Caco-2 (cell line): ENCODE data around the gene PPA1. TPM values are rescaled to one million over a fixed set of nuclear protein-coding genes. Genes with fewer than 3 reads are reported as not detected.

Experiments
- BruUV-seq: library from RNA; stranded (reverse); fragments of 400-500 nt; replicated peaks from 2 replicates; lab custom pipeline; 2021; lab: Mats Ljungman, UMichigan
- CTCF ChIA-PET: fragments of 300-600 bp; sonication (Branson Sonifier 250); formaldehyde crosslinking; loops from one replicate; lab custom pipeline; 2022; ENCODE audit warnings: antibody characterized with exemption; lab: Charles Lee
- POLR2A ChIA-PET: fragments of 300-600 bp; sonication (Branson Sonifier 250); formaldehyde crosslinking; loops from one replicate; lab custom pipeline; 2022; ENCODE audit warnings: antibody characterized with exemption; lab: Charles Lee
- DNase-seq, 2 experiments: peaks; one replicate each; pipeline versions ENCODE4 v3.0.0 to v3.0.0-alpha.2; 2020 to 2022
- H3K27me3 ChIP-seq: replicated peaks from 2 replicates; pipeline ENCODE4 v1.6.0; 2011; ENCODE audit warnings: low read length; ENCODE audit not compliant: control insufficient read depth, insufficient read depth
- H3K36me3 ChIP-seq: 2 replicates; pipeline ENCODE4 v1.5.1; 2011; ENCODE audit warnings: low read length; ENCODE audit not compliant: control insufficient read depth, insufficient read depth
- H3K4me1 ChIP-seq: fragments of 250-450 bp; sonication (Bioruptor Pico); 2 replicates; pipeline ENCODE4 v1.5.1; 2020; ENCODE audit warnings: mild to moderate bottlenecking
- H3K4me3 ChIP-seq: 2 replicates; pipeline ENCODE4 v1.5.1; 2011; ENCODE audit warnings: low read depth, mild to moderate bottlenecking, control low read depth, low read length
- H3K9me3 ChIP-seq: fragments of 250-450 bp; sonication (Bioruptor Pico); 2 replicates; pipeline ENCODE4 v1.5.1; 2020; ENCODE audit warnings: mild to moderate bottlenecking, moderate library complexity
- H3K27ac Mint-ChIP-seq: one replicate; pipeline ENCODE4 v1.8.0; 2022; ENCODE audit warnings: mixed read lengths; ENCODE audit not compliant: unreplicated experiment
- H3K27me3 Mint-ChIP-seq: one replicate; pipeline ENCODE4 v1.8.0; 2022; ENCODE audit warnings: mixed read lengths; ENCODE audit not compliant: insufficient read depth, unreplicated experiment
- H3K36me3 Mint-ChIP-seq: one replicate; pipeline ENCODE4 v1.8.0; 2022; ENCODE audit warnings: mild to moderate bottlenecking, mixed read lengths; ENCODE audit not compliant: insufficient read depth, unreplicated experiment
- H3K4me1 Mint-ChIP-seq: one replicate; pipeline ENCODE4 v1.8.0; 2022; ENCODE audit warnings: low read depth, mixed read lengths; ENCODE audit not compliant: unreplicated experiment
- H3K4me3 Mint-ChIP-seq: one replicate; pipeline ENCODE4 v1.8.0; 2022; ENCODE audit warnings: mild to moderate bottlenecking, moderate library complexity, mixed read lengths; ENCODE audit not compliant: unreplicated experiment
- H3K9me3 Mint-ChIP-seq: one replicate; pipeline ENCODE4 v1.8.0; 2022; ENCODE audit warnings: mixed read lengths; ENCODE audit not compliant: unreplicated experiment
- CTCF ChIP-seq, 2 experiments: fragments of 200-600 bp in 1 of 2; IDR thresholded peaks; 1 replicate in 1 of 2; 2 replicates in 1 of 2; pipeline versions ENCODE4 v1.5.1 to v1.8.0; 2011 to 2022; ENCODE audit warnings: antibody characterized with exemption in 1 of 2, control low read depth in 1 of 2, inconsistent platforms in 1 of 2, low read depth in 1 of 2, low read length in 1 of 2, mild to moderate bottlenecking in 1 of 2, moderate library complexity in 1 of 2; ENCODE audit not compliant: insufficient read depth in 1 of 2, severe bottlenecking in 1 of 2, unreplicated experiment in 1 of 2
- intact Hi-C: fragments of 100-400 bp; cut with micrococcal nuclease; formaldehyde crosslinking; loops from one replicate; pipeline ENCODE4 v1.10.0; 2022; ENCODE audit not compliant: unreplicated experiment
- total RNA-seq: library from RNA; stranded (reverse); gene quantifications from 2 replicates; pipeline ENCODE4 v1.2.3, GENCODE V29; 2022

Gene PPA1
- total RNA-seq, 1 experiment from 2014 or later, result 350 TPM

- no peak overlapping the region for H3K4me3 ChIP-seq
- Mint-ChIP-seq H3K27me3 (no peaks in the 10 kb centered on the region), H3K36me3 (no peaks in the 10 kb centered on the region), H3K27ac (no peak overlapping the region), H3K4me1 (peaks cover 6% of the 10 kb centered on the region), H3K4me3 (no peak overlapping the region), H3K9me3 (no peaks in the 10 kb centered on the region)
- intact Hi-C loops, result no loop called here
- no peaks in the 10 kb centered on the region for H3K9me3 ChIP-seq
- no peaks in the 10 kb centered on the region; the same call in 1 of the 2 replicates for H3K27me3 ChIP-seq
- H3K4me1 ChIP-seq, result no peaks in the 10 kb centered on the region; the same call in 1 of the 2 replicates
- TF ChIP-seq CTCF (IDR thresholded peaks at IDR 0.05; ENCODE audit: insufficient read depth in 1 of 2, low read depth in 1 of 2, low read length in 1 of 2, severe bottlenecking in 1 of 2, unreplicated experiment in 1 of 2), result no peak
- peak in 1 of 2 experiments; percentile 11 for DNase-seq
- no TSS peak for BruUV-seq
- ChIA-PET POLR2A (no interaction called here), CTCF (interaction anchor here (1.3 to 1.4 kb wide), 3 partner anchors 13 to 96 kb away, joined by 3 to 17 read pairs (median 8); no protein-coding TSS in a partner anchor)
- no peaks in the 10 kb centered on the region for H3K36me3 ChIP-seq
Measured at GRCh38 chr10:70268376-70268775, 35.1 kb upstream of the PPA1 start.

- TF ChIP-seq CTCF (IDR thresholded peaks at IDR 0.05; ENCODE audit: insufficient read depth in 1 of 2, low read depth in 1 of 2, low read length in 1 of 2, severe bottlenecking in 1 of 2, unreplicated experiment in 1 of 2), result no peak
- Mint-ChIP-seq H3K27me3 (no peaks in the 10 kb centered on the region), H3K27ac (no peak overlapping the region), H3K4me1 (peaks cover 6% of the 10 kb centered on the region), H3K36me3 (no peaks in the 10 kb centered on the region), H3K9me3 (peaks cover 2% of the 10 kb centered on the region), H3K4me3 (no peak overlapping the region)
- no peaks in the 10 kb centered on the region; the same call in 1 of the 2 replicates for H3K4me1 ChIP-seq
- intact Hi-C loops, result no loop called here
- DNase-seq, result peak; percentile 41 to 45
- ChIA-PET POLR2A (interaction anchor here (1.0 kb wide), 1 partner anchor 36 kb away, joined by 6 read pairs; no protein-coding TSS in a partner anchor), CTCF (interaction anchor here (0.7 to 1.4 kb wide), 7 partner anchors 11 to 363 kb away, joined by 3 to 17 read pairs (median 4); no protein-coding TSS in a partner anchor)
- no TSS peak for BruUV-seq
- no peaks in the 10 kb centered on the region for H3K36me3 ChIP-seq
- peaks cover 3% of the 10 kb centered on the region; the same call in 1 of the 2 replicates for H3K9me3 ChIP-seq
- no peak overlapping the region for H3K4me3 ChIP-seq
- no peaks in the 10 kb centered on the region; the same call in 1 of the 2 replicates for H3K27me3 ChIP-seq
Measured at GRCh38 chr10:70267161-70267933, 34.1 kb upstream of the PPA1 start.

- Histone ChIP-seq H3K4me3 (no peak overlapping the region), H3K4me1 (no peaks in the 10 kb centered on the region; the same call in 1 of the 2 replicates), H3K36me3 (no peaks in the 10 kb centered on the region), H3K9me3 (peaks cover 9% of the 10 kb centered on the region; the same call in 1 of the 2 replicates), H3K27me3 (no peaks in the 10 kb centered on the region; the same call in 1 of the 2 replicates)
- H3K4me3 Mint-ChIP-seq, result no peak overlapping the region
- intact Hi-C loops, result no loop called here
- DNase-seq, result peak in 1 of 2 experiments; percentile 24
- POLR2A ChIA-PET, result interaction anchor here (1.0 kb wide), 1 partner anchor 35 kb away, joined by 6 read pairs; no protein-coding TSS in a partner anchor
- peaks cover 8% of the 10 kb centered on the region for H3K9me3 Mint-ChIP-seq
- H3K27me3 Mint-ChIP-seq, result no peaks in the 10 kb centered on the region
- peaks cover 6% of the 10 kb centered on the region for H3K4me1 Mint-ChIP-seq
- CTCF ChIA-PET, result interaction anchor here (0.7 to 2.7 kb wide), 5 partner anchors 82 to 362 kb away, joined by 3 to 87 read pairs (median 4); no protein-coding TSS in a partner anchor
- no peaks in the 10 kb centered on the region for H3K36me3 Mint-ChIP-seq
- TF ChIP-seq CTCF (IDR thresholded peaks at IDR 0.05; ENCODE audit: insufficient read depth in 1 of 2, low read depth in 1 of 2, low read length in 1 of 2, severe bottlenecking in 1 of 2, unreplicated experiment in 1 of 2), result no peak
- BruUV-seq, result no TSS peak
- H3K27ac Mint-ChIP-seq, result no peak overlapping the region
Measured at GRCh38 chr10:70266701-70267100, 33.5 kb upstream of the PPA1 start.
